Upper lobe of left lung (tissue), 4 donors: Measurements from ENCODE around the gene ZNG1B.
"Not testable (repeated sequence)": the region's sequence is repeated elsewhere in the genome, so short reads cannot be mapped to it uniquely, and the experiment has no call there.

ENCODE experiments used
- CTCF ChIP-seq, 6 experiments: fragments of 450-650 bp in 4 of 6; fragments of 200-600 bp in 2 of 6; sonication (generic) in 2 of 6; IDR thresholded peaks; one replicate each; pipeline ENCODE4 v1.5.1; 2016 to 2019; ENCODE audit warnings: antibody characterized with exemption in 6 of 6
- EP300 ChIP-seq, 4 donors: sonication (generic); formaldehyde crosslinking; IDR thresholded peaks; one replicate each; pipeline ENCODE4 v1.5.1; 2017; ENCODE audit warnings: antibody characterized with exemption in 4 of 4, control low read depth in 2 of 4
- POLR2A ChIP-seq, 4 donors: fragments of 450-650 bp; IDR thresholded peaks; one replicate each; pipeline ENCODE4 v1.5.1; 2016 to 2017; ENCODE audit warnings: antibody characterized with exemption in 4 of 4, mild to moderate bottlenecking in 2 of 4
- POLR2AphosphoS5 ChIP-seq, 2 donors: sonication (generic); formaldehyde crosslinking; IDR thresholded peaks; one replicate each; pipeline ENCODE4 v1.5.1; 2017; ENCODE audit warnings: antibody characterized with exemption in 2 of 2

GRCh38 chr2:113465770-113466169 lies 28.3 kb downstream of the ZNG1B start:
- not testable (repeated sequence) for TF ChIP-seq POLR2A, CTCF, EP300, POLR2AphosphoS5 (IDR thresholded peaks at IDR 0.05)
